Activated naive CD4-positive, alpha-beta T cell treated with anti-CD3 and anti-CD28 coated beads for 36 hours (primary cell): ENCODE results near the gene GAS2L1. TPM values are rescaled to one million over a fixed set of nuclear protein-coding genes. Genes with fewer than 3 reads are reported as not detected.

Experiments
- CTCF ChIA-PET: fragments of 350-600 bp; sonication (Branson Sonifier 250); formaldehyde crosslinking; loops from one replicate; lab custom pipeline; 2021; ENCODE audit warnings: antibody characterized with exemption; lab: Charles Lee
- DNase-seq: peaks from one replicate; pipeline ENCODE4 v3.0.0-alpha.2; 2020
- H3K27ac Mint-ChIP-seq: one replicate; pipeline ENCODE4 v1.8.0; 2021; ENCODE audit warnings: mild to moderate bottlenecking, mixed read lengths
- H3K27me3 Mint-ChIP-seq: one replicate; pipeline ENCODE4 v1.8.0; 2021; ENCODE audit warnings: low read depth, mixed read lengths
- H3K36me3 Mint-ChIP-seq: one replicate; pipeline ENCODE4 v1.8.0; 2021; ENCODE audit warnings: low read depth, mixed read lengths
- H3K4me1 Mint-ChIP-seq: one replicate; pipeline ENCODE4 v1.8.0; 2021; ENCODE audit warnings: low read depth, mixed read lengths
- H3K4me3 Mint-ChIP-seq: one replicate; pipeline ENCODE4 v1.8.0; 2021; ENCODE audit warnings: mild to moderate bottlenecking, moderate library complexity, mixed read lengths
- H3K9me3 Mint-ChIP-seq: one replicate; pipeline ENCODE4 v1.8.0; 2021; ENCODE audit warnings: mixed read lengths
- intact Hi-C: fragments of 100-400 bp; cut with micrococcal nuclease; formaldehyde crosslinking; loops from one replicate; pipeline ENCODE4 v1.15.1; 2023
- total RNA-seq, 2 experiments: library from RNA; stranded (reverse); gene quantifications; one replicate each; pipeline ENCODE4 v1.2.3, GENCODE V29; 2021

The GAS2L1 gene
- total RNA-seq, 2 experiments from 2014 or later, result 0.12 to 0.26 TPM

DNA sequence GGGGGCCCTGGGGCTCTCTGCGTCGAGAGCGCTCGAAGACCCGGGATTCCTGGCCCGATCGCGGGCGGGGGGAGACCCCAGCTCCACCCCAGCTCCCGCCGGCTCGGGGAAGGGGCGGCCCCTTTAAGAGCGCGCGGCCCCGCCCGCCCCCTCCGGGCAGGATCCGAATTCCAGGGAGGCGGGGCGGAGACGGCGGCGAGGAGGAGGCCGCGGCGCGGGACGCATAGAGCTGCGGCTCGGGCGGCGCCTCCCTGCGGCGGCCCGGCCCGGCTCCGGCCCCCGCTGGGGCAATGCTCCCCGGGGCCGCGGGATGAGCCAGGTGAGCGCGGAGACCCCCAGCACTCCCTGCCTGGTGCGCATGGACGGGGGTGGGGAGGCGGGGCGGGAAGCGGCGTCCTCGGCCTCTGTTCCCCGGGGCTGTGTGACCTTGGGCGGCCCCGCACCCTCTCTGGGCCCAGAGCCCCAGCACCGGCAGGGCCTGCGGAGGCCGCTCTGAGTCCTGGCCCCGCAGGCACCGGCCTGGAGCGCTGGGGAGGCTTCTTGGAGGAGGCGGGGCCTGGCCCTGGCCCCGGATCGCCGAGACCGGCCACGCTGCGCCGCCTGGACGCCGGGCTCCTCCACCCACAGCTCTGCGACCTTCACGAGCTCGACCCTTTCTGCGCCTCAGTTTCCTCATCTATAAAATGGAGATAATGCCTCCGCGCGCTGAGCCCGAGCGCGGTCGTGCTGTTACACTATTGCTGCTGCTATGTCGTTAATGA is 565 bp downstream of the GAS2L1 start:
- H3K36me3 Mint-ChIP-seq, result no peaks in the 10 kb centered on the region
- peak; percentile 51 for DNase-seq
- peaks cover 11% of the 10 kb centered on the region for H3K4me1 Mint-ChIP-seq
- H3K27me3 Mint-ChIP-seq, result peaks cover 23% of the 10 kb centered on the region
- intact Hi-C loops, result no loop called here
- CTCF ChIA-PET, result interaction anchor here (1.4 to 1.7 kb wide), 2 partner anchors 9 to 13 kb away, joined by 4 read pairs; no protein-coding TSS in a partner anchor
- H3K27ac Mint-ChIP-seq, result no peak overlapping the region
- H3K9me3 Mint-ChIP-seq, result no peaks in the 10 kb centered on the region
- peak overlapping the region; percentile 64 for H3K4me3 Mint-ChIP-seq

DNA sequence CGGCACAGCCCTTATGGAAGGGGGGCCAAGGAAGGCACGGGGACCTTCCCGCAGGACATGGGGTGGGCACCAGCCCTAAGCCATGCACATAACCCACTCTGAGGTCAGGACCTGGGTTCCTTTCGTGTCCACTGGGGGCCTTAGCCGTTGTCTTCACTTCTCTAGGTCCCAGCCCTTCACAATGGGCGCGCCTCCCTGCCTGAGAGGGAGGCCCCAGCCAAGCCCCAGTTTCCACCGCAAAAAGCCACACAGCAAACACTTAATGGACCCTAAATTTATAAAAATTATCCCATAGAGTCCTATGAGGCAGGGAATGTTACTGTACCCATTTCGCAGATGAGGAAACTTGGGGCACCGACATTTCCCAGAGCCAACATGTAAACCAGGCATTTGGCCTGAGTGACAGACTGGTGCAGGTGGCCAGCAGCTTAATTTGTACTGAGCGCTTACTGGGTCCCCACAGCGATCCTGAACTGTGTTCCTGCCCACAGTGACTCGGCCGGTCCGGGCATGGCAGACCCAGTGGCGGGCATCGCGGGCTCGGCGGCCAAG is 1.2 kb downstream of the GAS2L1 start:
- no peak overlapping the region for H3K27ac Mint-ChIP-seq
- H3K36me3 Mint-ChIP-seq, result no peaks in the 10 kb centered on the region
- peak overlapping the region; percentile 64 for H3K4me3 Mint-ChIP-seq
- H3K9me3 Mint-ChIP-seq, result no peaks in the 10 kb centered on the region
- H3K27me3 Mint-ChIP-seq, result peaks cover 27% of the 10 kb centered on the region
- peaks cover 11% of the 10 kb centered on the region for H3K4me1 Mint-ChIP-seq
- no peak for DNase-seq
- intact Hi-C loops, result no loop called here
- CTCF ChIA-PET, result no interaction called here

DNA sequence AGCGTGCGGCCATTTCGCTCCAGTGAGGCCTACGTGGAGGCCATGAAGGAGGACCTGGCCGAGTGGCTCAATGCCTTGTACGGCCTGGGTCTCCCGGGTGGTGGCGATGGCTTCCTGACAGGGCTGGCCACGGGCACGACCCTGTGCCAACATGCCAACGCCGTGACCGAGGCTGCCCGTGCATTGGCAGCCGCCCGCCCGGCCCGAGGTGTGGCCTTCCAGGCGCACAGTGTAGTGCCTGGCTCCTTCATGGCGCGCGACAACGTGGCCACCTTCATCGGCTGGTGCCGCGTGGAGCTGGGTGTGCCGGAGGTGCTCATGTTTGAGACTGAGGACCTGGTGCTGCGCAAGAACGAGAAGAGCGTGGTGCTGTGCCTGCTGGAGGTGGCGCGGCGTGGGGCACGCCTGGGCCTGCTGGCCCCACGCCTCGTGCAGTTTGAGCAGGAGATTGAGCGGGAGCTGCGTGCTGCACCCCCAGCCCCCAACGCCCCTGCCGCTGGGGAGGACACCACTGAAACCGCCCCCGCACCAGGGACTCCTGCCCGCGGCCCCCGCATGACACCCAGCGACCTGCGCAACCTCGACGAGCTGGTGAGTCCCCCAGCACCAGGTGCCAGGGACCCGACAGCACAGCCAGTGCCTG is 1.8 kb downstream of the GAS2L1 start:
- Mint-ChIP-seq H3K4me3 (no peak overlapping the region), H3K9me3 (no peaks in the 10 kb centered on the region), H3K27me3 (peaks cover 33% of the 10 kb centered on the region), H3K4me1 (peaks cover 16% of the 10 kb centered on the region), H3K27ac (no peak overlapping the region), H3K36me3 (no peaks in the 10 kb centered on the region)
- no peak for DNase-seq
- CTCF ChIA-PET, result no interaction called here
- intact Hi-C loops, result no loop called here

DNA sequence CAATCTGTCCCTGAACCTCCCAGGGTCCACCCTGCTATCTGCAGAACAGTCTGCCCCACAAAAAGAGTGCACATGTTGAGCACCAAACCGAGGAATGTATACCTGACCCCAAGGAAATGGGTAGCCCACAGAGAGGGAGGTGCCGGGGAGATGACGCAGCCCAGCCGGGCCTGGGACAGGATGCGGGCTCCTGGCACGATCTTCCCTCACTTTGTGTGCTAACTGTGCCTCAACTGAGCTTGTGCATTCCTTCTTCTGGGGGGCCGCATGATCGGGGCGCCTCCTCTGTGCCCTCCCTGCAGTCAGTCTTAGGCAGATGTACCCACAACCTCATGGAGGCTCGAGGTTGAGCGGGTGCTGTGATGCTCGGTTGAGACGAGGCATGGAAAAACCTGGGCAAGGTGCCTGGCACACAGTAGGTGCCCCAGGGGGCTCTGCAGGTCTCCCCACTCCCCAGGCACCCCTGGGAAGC is 2.4 kb downstream of the GAS2L1 start:
- Mint-ChIP-seq H3K4me1 (peaks cover 20% of the 10 kb centered on the region), H3K27ac (no peak overlapping the region), H3K9me3 (no peaks in the 10 kb centered on the region), H3K4me3 (no peak overlapping the region), H3K27me3 (peaks cover 39% of the 10 kb centered on the region), H3K36me3 (no peaks in the 10 kb centered on the region)
- DNase-seq, result no peak
- CTCF ChIA-PET, result no interaction called here
- intact Hi-C loops, result no loop called here

DNA sequence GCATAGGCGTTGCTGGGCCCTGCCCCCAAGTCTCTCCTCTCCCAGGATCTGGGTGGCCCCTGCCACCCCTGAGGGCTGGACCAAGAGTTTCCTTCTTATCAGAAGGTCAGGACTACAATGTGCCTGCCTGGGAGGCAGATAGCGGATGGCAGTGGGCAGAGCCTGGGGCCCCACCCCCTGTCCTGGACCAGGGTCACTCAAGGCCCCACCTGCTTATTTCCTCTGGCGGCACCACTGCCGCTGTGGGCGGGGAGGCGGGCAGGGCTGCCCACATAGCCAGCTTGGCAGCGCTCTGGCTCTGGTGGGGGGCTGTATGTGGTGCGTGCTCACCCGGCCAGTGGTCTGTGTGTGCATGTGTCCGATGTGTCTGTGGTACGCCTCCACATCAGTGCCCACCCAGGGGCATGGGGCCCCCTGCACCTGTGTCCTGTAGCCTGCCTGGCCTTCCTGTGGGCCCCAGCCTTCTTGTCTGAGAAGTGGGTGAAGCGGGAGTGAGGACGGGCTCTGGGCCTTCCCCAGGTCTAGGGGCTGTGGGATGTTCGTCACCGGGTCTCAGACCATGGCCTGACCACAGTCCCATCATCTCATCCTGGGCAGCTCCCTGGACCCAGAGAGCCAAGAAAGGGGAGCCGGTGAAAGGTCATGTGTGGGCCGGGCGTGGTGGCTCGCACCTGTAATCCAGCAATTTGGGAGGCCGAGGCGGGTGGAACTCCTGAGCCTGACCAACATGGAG is 3.0 kb downstream of the GAS2L1 start:
- Mint-ChIP-seq H3K9me3 (no peaks in the 10 kb centered on the region), H3K4me3 (no peak overlapping the region), H3K36me3 (no peaks in the 10 kb centered on the region), H3K4me1 (peaks cover 27% of the 10 kb centered on the region), H3K27me3 (peaks cover 42% of the 10 kb centered on the region), H3K27ac (no peak overlapping the region)
- CTCF ChIA-PET, result no interaction called here
- no peak for DNase-seq
- intact Hi-C loops, result no loop called here

GRCh38 chr22:29310065-29310862 is 3.8 kb downstream of the GAS2L1 start:
- intact Hi-C loops, result no loop called here
- peaks cover 30% of the 10 kb centered on the region for H3K4me1 Mint-ChIP-seq
- DNase-seq, result no peak
- H3K4me3 Mint-ChIP-seq, result no peak overlapping the region
- no peaks in the 10 kb centered on the region for H3K9me3 Mint-ChIP-seq
- peaks cover 42% of the 10 kb centered on the region for H3K27me3 Mint-ChIP-seq
- no peaks in the 10 kb centered on the region for H3K36me3 Mint-ChIP-seq
- H3K27ac Mint-ChIP-seq, result no peak overlapping the region
- CTCF ChIA-PET, result no interaction called here

DNA sequence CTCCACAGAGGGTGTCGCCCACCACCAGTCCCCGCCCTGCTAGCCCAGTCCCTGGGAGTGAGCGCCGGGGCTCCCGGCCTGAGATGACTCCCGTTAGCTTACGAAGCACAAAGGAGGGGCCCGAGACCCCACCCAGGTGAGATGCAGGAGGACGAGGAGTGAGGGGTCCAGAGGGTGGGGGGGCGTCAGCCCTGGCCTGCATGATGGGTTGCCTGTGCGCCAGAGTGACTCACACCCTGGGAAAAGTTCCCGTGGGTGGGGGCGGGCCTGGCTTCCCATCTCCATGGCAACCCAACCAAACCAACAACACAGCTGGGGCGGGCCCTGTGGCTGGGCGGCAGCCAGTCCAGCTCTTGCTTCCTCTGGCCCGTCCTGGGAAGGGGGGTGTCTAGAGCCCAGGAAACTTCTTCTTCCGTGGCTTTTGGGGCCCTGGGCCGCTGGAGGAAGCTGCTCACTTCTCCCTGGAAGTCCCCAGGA is 4.5 kb downstream of the GAS2L1 start:
- Mint-ChIP-seq H3K4me3 (no peak overlapping the region), H3K4me1 (peaks cover 30% of the 10 kb centered on the region)

DNA sequence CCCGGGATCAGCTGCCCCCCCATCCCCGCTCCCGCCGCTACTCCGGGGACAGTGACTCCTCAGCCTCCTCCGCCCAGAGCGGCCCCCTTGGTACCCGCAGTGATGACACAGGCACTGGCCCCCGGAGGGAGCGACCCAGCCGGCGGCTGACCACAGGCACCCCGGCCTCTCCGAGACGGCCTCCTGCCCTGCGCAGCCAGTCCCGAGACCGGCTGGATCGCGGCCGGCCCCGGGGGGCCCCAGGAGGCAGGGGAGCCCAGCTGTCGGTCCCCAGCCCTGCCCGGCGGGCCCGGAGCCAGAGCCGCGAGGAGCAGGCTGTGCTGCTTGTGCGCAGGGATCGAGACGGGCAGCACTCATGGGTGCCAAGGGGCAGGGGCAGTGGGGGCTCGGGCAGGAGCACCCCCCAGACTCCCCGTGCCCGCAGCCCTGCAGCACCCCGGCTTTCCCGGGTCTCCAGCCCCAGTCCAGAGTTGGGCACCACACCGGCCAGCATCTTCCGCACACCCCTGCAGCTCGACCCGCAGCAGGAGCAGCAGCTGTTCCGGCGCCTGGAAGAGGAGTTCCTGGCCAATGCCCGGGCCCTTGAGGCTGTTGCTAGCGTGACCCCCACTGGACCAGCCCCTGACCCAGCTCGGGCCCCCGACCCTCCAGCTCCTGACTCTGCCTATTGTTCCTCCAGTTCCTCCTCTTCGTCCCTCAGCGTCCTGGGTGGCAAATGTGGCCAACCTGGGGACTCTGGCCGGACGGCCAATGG is 5.2 kb downstream of the GAS2L1 start:
- DNase-seq, result no peak
- CTCF ChIA-PET, result interaction anchor here (1.0 to 2.3 kb wide), 2 partner anchors 10 to 42 kb away, joined by 3 to 9 read pairs; no protein-coding TSS in a partner anchor
- peaks cover 26% of the 10 kb centered on the region for H3K4me1 Mint-ChIP-seq
- intact Hi-C loops, result no loop called here
- no peak overlapping the region for H3K4me3 Mint-ChIP-seq
- no peak overlapping the region for H3K27ac Mint-ChIP-seq
- H3K9me3 Mint-ChIP-seq, result no peaks in the 10 kb centered on the region
- H3K27me3 Mint-ChIP-seq, result peaks cover 40% of the 10 kb centered on the region
- H3K36me3 Mint-ChIP-seq, result no peaks in the 10 kb centered on the region

More for the DNA sequence above, 4.5 kb downstream of the GAS2L1 start:
- intact Hi-C loops, result no loop called here
- no peaks in the 10 kb centered on the region for H3K36me3 Mint-ChIP-seq
- H3K9me3 Mint-ChIP-seq, result no peaks in the 10 kb centered on the region
- no peak overlapping the region for H3K27ac Mint-ChIP-seq
- CTCF ChIA-PET, result no interaction called here
- DNase-seq, result peak; percentile 81
- peaks cover 38% of the 10 kb centered on the region for H3K27me3 Mint-ChIP-seq

DNA sequence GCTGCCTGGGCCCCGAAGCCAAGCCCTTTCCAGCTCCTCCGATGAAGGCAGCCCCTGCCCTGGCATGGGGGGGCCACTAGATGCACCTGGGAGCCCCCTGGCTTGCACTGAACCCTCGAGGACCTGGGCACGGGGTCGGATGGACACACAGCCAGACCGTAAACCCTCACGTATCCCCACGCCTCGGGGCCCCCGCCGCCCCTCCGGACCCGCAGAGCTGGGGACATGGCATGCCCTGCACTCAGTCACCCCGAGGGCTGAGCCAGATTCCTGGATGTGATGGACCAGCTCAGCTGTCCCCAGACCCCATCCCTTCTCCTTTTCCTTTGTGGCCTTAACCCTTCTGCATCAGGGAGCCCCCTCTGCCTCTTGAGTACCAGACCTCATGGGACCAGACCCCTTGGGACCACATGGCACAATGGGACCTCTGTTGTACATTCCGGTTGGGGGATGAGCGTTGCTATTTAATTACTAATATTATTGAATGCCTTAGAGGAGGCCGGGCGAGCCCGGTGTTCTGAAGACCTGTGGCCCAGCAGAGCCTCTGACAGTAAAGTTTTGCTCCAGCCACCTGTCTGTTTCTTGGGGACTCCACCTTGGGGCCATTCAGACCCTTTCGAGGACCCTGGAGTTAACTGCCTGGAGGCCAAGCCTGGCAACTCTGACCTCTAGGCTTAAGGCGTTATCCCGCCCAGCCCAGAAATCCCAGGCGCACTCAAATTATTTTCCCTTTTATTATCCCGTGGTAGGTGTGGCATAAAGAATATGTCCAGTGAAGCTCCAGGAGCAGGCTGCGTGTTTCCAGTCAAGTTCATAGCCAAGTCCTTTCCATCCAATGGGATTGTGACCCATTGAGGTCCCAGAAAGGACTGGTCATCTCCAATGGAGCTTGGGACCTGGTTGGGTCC is 6.0 kb downstream of the GAS2L1 start:
- intact Hi-C loops, result no loop called here
- Mint-ChIP-seq H3K9me3 (no peaks in the 10 kb centered on the region), H3K27ac (no peak overlapping the region), H3K4me1 (peaks cover 24% of the 10 kb centered on the region), H3K4me3 (no peak overlapping the region), H3K27me3 (peaks cover 42% of the 10 kb centered on the region), H3K36me3 (no peaks in the 10 kb centered on the region)
- no peak for DNase-seq
- CTCF ChIA-PET, result interaction anchor here (0.7 to 2.3 kb wide), 6 partner anchors 11 to 240 kb away, joined by 3 to 9 read pairs (median 4); partner anchors contain the start of gene KREMEN1

DNA sequence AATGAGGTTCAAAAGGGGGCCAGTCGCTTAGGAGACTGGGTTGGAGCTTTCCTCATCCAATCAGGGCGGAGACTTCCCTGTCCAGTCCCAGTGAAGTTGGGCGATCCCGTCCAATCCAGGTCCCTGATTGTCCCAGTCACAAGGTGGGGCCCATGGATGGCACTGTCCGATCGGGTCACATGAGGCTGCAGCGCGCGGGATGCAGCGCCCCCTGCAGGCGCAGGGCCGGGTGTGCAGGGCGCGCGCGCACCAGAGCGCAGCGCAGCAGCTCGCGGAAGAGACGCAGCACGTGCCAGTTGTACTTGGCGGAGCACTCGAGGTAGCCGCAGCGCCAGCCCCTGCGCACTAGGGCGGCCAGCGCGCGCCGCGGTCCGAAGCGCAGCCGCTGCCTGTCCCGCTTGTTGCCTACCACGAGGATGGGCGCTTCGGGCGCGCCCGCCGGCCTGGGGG is 6.7 kb downstream of the GAS2L1 start:
- DNase-seq, result peak; percentile 37
- peaks cover 39% of the 10 kb centered on the region for H3K27me3 Mint-ChIP-seq
- H3K27ac Mint-ChIP-seq, result no peak overlapping the region
- CTCF ChIA-PET, result interaction anchor here (0.6 to 2.3 kb wide), 8 partner anchors 9 to 1377 kb away, joined by 3 to 9 read pairs (median 4); partner anchors contain the start of gene KREMEN1
- no peaks in the 10 kb centered on the region for H3K9me3 Mint-ChIP-seq
- H3K4me3 Mint-ChIP-seq, result no peak overlapping the region
- H3K36me3 Mint-ChIP-seq, result no peaks in the 10 kb centered on the region
- intact Hi-C loops, result no loop called here
- peaks cover 23% of the 10 kb centered on the region for H3K4me1 Mint-ChIP-seq
